NCI-H82 treated with DMSO at 0.1 percent for 48 hours (cell line): ENCODE results near the gene LUZP2.
"Not testable (repeated sequence)": the region's sequence is repeated elsewhere in the genome, so short reads cannot be mapped to it uniquely, and the experiment has no call there.

ENCODE experiments used
- DNase-seq: peaks from one replicate; lab custom pipeline; 2025; ENCODE audit not compliant: unreplicated experiment; lab: John Stamatoyannopoulos, UW

LUZP2 gene

DNA sequence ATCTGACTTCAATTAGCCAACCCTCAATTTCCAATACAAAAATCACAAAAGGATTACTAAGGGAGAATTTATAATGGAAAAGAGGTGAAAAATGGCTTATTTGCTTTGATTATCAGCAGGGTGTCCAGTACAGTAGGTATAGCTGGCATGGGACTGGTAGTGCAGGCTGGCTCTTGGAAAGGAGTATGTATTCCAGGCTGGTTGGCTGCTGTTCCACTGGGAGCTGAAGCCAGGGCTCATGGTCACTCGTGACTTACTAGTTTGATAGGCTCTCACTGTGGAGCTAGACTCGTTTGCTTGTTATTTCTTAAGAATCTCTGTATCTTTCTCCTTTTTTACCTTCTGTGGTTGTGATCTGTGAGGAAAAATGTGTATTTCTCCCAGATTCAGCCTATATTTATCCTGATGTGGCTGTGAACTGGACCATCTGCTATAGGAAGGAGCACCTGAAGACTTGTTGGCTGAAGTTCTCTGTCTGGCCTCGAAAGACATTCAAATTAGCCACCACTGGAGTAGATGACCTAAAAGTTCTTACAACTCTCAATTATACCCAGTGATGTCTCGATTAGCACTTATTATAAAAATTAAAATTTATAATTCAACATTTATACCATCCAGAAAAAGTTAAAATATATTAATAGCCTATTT lies 395.1 kb downstream of the LUZP2 start:
- not testable (repeated sequence) for DNase-seq

DNA sequence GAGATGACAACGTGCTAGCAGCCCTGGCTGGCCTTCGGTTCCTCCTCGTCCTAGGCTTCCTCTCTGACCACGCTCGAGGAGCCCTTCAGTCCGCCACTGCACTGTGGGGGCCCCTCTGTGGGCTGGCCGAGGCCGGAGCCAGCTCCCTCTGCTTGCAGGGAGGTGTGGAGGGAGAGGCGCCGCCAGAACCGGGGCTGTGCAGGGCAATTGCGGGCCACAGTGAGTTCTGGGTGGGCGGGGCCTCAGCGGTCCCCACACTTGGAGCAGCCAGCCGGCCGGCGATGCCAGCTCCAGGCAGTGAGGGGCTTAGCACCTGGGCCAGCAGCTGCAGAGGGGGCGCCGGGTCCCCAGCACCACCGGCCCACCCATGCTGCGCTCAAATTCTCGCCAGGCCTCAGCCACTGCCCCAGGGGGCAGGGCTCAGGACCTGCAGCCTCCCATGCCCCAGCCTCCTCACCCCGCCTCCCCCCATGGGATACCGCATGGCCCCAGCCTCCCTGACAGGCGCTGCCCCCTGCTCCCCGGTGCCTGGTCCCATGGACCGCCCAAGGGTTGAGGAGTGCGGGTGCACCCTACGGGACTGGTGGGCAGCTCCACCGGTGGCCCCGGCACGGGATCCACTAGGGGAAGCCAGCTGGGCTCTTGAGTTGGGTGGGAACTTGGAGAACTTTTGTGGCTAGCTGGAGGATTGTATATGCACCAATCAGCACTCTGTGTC lies 399.4 kb downstream of the LUZP2 start:
- no peak for DNase-seq

DNA sequence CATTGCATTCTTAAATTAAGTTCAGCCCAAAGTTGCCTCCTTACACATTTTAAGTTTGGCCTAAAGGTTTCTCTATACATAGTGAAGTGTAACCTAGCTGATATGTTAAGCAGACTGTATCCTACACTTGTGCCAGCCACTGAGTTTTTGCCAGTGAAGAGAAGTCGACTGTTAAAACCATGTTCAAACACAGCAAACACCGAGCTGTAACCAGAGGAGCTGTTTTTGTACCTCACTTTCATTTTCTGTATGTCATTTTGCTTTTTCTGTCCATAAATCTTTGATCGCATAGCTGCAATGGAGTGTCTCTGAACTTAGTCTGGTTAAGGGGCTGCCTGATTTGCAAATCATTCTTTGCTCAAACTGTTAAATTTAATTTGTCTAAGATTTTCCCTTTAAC lies 403.7 kb downstream of the LUZP2 start:
- no peak for DNase-seq

DNA sequence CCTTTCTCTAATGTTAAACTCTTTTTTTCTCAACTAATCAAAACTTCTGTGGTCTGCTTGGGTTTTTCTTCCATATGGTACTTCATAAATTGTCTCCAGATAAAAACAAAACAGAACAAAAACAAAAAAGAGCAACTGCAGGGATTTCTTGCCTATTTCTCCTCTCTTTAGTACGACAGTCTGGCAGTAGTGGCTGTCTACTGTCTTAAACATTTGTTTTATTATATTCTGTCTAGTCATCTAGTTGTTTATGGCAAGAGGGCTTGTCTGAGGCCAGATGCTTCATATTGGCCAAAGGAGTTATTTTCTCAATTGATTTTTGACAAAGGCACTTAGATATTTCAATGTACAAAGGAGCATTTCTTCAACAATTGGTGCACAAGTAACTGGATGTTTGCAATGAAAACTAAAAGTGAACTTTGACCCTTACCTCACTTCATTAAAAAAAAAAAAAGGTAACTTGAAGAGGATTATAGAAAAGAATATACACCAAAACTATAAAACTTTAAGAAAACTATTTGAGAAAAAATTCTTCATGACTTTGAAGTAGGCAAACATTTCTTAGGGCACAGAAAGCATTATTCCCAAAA lies 404.2 kb downstream of the LUZP2 start:
- no peak for DNase-seq

DNA sequence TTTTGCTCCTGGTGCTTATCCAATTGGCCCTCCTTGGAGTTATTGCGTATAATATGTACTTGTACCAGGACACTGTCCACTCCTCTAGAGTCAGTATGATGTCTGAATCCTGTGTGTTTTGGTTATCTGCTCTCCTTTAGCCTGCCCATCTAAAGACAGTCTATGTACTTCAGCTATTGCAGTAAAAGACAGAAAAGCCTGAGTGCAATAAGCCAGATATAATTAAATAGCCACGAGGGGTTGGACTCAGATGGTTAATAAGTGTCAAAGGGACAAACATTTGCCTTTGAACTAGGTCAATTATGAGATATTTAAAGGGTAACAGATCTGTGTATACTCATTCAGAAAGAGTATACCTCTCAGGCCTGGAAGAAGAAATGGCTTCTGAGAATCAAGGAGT lies 406.7 kb downstream of the LUZP2 start:
- DNase-seq, result no peak

DNA sequence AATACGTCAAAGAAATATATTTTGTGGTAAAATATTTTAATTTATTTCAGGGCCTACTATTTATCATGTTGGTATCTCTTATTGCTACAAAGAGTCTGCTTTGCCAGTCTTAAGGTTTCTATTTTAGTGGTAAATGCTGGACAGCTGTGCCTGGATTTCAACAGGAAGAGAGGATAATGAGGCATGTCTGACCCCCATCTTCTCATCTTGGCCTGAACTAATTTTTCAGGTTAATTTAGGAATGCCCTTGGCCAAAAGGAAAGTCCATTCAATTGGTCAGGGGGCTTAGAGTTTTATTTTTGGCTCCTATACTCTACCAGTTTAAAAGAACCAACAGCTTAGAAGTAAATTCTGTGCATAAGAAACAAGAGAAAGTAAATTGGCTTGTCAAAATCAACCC lies 428.2 kb downstream of the LUZP2 start:
- DNase-seq, result no peak

DNA sequence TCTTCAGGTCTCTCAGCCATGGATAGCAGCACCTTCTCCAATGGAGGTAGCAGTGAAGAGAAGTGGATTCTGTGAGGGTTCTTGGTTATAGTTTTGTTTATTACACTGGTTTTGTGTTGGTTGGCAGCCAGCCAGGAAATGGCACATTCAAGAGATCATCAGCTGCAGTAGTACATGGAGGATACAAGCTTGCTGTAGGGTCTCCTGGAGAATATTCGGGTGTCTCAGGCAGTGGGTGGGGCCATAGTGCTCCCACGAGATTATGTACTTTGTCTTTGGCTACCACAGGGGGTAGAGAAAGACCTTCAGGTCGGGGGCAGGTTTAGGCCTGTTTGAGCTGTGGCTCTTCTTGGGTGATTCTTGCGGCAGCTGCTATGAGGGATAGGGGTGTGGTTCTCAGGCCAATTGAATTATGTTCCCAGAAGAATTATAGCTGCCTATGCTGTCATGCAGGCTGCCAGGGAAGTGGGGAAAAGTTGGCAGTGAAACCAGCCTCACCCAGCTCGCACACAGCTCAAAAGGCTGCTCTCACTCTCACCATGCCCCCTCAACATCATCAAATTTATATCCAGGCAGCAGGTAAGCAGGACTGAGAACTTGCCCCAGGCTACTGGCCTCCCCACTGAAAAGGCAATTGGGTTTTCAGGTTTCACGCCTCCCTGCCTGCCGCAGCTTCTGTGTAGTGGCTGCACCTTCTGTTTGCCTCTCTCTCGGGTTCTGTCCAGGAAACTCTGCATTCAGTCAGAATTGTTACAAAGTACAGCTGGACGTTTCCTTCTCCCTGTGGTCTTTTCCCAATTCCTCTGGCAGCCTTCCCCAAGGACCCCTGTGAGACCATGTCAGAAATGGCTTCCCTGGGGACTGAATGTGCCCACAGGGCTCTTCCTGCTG lies 435.5 kb downstream of the LUZP2 start:
- DNase-seq, result no peak

DNA sequence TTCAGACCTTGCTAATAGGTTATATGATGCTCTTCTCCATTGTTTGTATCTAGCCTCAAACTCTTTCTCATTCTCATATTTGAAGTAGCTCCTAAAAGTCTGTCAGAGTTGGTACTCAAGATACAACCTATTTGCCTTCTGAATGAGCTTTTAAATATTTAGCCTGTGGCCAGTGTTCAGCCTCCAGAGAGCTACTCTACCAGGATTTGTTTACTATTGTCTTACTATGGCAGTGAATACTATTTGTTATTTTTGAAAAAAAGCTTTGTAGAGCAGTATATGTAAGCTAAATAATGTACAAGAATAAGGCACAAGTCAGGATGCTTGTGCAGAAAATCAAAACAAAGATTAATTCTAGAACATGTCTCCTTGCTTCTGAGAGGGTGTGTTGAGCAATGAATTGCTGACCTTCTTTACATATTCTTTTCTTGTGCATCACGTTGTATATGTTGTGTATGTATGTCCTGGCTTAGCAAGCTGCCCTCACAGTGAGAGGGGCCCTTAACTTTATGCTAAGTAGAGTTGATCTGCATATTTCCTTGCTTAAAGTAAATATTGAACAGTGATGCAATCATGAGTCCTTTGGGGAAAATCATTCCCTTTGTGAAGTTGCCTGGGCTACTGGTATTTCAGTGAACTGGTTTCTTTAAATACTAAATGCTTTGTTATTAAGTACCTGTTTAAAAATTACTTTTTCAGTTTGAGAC lies 438.0 kb downstream of the LUZP2 start:
- DNase-seq, result no peak

DNA sequence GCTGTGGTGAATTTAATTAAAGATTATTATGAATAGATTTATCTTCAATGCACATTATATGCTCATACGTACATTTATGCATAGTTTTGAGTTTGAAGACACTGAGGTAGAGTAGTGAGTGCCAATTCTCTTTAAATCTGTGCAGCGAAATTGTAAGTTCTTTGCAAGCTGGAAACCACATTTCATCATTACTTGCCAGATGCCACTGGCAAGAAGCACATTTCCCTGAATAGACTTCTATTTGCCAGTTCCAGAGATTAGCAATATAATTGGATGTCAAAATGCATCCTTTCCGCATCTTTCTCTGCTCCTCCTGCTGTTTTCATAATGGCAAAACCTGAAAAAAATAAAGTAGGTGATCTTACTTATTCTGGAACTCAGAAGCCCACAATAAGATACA lies 448.0 kb downstream of the LUZP2 start:
- DNase-seq, result no peak

DNA sequence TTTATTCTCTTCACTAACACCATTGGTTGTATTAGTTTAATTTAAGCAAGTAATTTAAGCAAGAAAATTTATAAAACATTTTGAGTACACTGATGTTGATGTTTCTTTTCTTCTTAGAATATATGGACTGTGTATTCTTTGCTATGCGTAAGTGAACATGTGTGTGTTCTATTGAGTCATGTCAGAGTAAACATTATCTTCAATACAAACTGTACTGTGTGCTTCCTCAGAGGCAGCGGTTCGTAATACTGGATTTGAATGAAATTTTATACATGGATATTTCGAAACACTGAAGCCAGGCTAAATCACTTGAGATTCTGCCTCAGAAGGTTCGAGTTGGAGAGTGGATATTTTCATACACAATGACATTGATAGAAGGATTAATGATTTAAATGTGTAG lies 452.6 kb downstream of the LUZP2 start:
- DNase-seq, result no peak

DNA sequence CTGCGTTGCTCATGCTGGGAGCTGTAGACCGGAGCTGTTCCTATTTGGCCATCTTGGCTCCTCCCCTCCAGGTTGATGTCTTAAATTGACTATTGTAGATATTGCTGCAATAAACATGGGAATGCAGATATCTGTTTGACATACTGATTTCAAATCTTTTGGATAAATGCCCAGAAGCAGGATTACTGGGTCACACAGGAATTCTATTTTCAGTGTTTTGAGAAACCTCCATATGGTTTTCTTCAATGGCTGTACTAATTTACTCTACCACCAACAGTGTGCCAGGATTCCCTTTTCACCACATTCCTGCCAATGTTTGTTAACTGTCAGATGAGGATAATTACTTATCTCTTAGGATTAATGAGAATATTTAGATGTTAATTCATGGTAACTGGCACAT lies 467.0 kb downstream of the LUZP2 start:
- DNase-seq, result no peak

DNA sequence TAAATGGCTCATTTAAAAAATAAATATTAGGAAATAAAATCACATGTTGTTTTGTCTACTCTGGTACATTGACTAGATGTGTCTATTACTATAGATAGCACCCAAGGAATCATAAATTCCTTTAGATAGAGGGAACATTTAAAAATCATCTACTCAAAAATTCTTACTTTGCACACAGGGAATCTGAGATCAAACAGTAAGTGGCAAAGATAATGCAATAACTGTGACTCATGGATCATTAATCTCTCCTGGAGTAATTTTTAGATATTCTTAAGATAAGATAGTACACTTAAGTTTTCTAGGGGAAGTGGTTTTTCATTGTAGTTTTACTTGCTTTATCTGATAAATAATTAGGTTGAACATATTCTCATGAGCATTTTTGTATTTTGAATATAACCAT lies 468.9 kb downstream of the LUZP2 start:
- DNase-seq, result no peak

DNA sequence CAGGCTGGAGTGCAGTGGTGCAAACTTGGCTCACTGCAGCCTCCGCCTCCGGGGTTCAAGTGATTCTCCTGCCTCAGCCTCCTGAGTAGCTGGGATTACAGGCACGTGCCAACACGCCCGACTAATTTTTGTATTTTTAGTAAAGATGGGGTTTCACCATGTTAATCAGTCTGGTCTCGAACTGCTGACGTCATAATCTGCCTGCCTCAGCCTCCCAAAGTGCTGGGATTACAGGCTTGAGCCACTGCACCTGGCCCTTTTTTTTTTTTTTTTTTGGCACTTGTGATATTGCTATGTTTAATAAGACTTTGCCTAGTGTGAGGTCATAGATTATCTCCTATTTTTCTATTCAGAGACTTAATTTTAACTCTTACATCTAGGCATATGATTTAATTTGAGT lies 497.1 kb downstream of the LUZP2 start:
- not testable (repeated sequence) for DNase-seq

DNA sequence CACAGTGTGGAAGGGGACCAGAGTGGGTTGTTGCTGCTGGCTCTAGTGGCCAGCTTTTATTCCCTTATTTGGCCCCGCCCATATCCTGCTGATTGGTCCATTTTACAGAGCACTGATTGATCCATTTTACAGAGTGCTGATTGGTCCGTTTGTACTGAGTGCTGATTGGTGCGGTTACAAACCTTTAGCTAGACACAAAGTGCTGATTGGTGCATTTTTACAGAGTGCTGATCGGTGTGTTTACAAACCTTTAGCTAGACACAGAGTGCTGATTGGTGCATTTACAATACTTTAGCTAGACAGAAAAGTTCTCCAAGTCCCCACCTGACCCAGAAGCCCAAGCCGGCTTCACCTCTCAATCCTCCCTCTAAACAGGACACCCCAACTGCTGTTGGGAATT lies 503.1 kb downstream of the LUZP2 start:
- not testable (repeated sequence) for DNase-seq

DNA sequence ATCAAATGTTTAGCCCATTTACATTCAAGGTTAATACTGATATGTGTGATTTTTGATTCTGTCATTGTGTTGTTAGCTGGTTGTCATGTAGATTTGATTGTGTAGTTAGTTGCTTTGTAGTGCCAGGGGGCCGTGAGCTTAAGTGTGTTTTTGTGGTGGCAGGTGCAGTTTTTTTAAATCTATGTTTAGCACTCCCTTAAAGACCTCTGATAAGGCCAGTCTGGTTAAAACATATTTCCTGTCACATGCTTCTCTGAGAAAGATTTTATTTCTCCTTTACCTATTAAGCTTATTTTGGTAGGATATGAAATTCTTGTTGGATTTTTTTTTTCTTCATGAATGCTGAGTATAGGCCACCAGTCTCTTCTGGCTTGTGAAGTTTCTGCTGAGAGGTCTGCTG lies 540.6 kb downstream of the LUZP2 start:
- DNase-seq, result no peak

DNA sequence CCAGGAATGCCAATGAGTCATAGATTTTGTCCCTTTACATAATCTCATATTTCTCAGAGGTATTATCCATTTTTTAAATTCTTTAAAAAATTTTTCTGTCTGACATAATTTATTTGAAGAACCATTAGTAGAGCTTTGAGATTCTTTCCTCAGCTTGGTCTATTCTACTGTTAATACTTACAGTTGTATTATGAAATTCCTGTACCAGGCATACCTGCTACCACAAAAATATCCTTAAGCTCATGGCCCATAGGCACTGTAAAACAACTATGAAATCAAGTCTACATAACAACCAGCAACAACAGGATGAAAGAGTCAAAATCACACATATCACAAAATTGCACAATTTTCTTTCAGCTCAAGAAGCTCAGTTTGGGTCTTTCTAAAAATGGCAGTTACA lies 541.3 kb downstream of the LUZP2 start:
- no peak for DNase-seq

DNA sequence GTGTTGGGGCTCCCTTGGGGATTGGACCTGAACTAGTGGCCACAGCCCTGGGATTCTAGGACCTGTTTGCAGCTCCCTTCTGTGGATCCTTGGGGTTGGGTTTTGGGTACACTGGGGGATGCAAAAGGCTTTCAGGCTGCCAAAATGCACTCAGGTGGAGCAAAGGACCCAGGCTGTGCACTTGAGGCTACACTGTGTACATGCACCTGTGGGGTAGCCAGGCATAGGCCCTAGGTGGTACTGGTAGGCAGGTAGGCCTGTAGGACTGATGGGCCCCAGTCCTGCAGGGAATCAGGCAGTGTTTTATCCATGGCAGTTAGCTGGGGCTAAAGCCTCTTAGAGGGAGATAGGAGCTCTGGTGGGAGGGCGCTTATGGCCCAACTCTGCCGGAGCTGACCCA lies 542.3 kb downstream of the LUZP2 start:
- DNase-seq, result no peak

DNA sequence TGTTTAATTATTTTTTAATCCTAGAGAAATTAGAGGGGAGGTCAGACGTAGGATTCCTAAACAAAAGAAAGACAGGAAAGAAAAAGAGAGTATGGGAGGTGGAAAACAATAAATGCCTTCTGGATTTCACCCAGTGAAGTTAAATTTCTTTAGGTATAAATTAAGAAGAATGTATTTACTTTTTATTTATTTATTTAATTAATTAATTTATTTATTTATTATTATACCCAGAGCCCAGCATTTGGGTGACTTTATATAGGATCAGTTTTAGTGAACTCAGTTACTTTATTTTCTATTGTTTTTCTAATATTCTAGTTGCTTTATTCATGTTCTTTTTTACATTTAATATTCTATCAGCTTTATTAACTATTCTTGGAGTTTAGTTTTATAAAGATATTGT lies 551.8 kb downstream of the LUZP2 start:
- no peak for DNase-seq

DNA sequence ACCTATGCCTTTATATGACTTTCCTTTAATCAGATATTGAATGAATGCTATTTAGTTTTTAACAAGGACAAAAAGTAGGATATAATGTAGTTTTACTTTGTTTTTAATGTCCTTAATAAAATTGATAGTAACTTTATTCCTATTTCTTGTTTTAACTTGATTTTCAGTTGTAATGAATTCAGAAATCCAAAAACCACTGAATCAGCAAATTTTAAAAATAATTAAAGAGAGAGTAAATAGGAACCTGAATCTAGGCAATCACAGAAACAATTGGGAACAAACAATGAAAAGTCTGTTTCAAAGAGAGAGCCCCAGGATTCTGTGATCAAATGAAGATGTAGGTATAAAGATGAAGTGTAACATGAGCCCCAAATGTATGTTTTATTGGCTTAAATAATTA lies 556.0 kb downstream of the LUZP2 start:
- DNase-seq, result no peak

DNA sequence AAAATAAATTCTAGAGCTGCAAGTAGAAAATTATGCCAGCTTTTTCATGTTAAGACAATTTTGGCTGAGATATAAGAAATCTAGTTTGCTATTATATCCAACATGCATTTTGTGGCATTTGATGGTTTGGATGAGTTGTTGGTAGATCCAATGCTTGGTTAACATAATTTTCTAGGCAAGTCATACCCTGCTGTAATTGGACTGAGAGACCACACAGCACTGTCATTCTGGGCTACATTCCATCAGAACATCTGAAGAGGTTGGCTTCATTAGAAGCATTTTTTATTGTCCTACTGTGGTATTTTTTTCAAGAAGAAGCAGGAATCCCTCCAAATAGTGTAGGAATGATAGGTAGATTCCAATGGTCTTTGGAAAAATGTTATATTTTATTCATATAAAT lies 561.0 kb downstream of the LUZP2 start:
- DNase-seq, result no peak

DNA sequence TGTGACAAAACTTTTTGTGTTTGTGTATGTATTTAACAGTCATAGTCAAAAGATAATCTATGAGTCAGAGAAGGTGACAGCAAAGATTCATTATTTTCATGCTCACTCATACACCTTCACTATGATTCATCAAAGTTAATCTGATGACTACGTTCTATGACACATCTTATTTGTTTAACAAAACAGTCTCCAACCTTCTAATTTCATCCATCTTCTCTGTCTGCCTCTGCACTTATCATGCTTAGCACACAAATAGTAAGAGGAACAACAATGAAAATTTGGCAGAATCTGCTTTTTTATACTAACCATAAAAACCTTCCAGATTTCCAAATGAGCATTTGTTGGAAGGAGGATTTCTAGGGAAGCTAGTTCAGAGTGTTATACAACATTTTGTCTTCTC lies 568.9 kb downstream of the LUZP2 start:
- DNase-seq, result no peak
